NB4 (cell line): ENCODE measurements around the gene LAMA3.
A peak's percentile ranks its signal among the peaks of the same experiment; 100 is the strongest.

Experiments used
- DNase-seq: peaks from one replicate; pipeline ENCODE4 v3.0.0; 2010; ENCODE audit warnings: low read depth
- H3K4me3 ChIP-seq: one replicate; pipeline ENCODE4 v1.5.1; 2011; ENCODE audit warnings: mild to moderate bottlenecking, low read depth, low read length, moderate library complexity
- CTCF ChIP-seq: IDR thresholded peaks from one replicate; pipeline ENCODE4 v1.5.1; 2012; ENCODE audit warnings: low read depth, low read length
- MYC ChIP-seq: IDR thresholded peaks from 2 replicates; pipeline ENCODE4 v1.6.1; 2011; ENCODE audit warnings: low read depth, low read length
- POLR2A ChIP-seq: IDR thresholded peaks from 2 replicates; pipeline ENCODE4 v1.6.1; 2011; ENCODE audit warnings: mild to moderate bottlenecking; ENCODE audit not compliant: insufficient read length; ENCODE audit errors: extremely low read depth
- TF ChIP-seq, protein P1 (sequence below): IDR thresholded peaks from 2 replicates; pipeline ENCODE4 v1.6.1; 2011; ENCODE audit warnings: low read depth, low read length

Gene LAMA3

DNA sequence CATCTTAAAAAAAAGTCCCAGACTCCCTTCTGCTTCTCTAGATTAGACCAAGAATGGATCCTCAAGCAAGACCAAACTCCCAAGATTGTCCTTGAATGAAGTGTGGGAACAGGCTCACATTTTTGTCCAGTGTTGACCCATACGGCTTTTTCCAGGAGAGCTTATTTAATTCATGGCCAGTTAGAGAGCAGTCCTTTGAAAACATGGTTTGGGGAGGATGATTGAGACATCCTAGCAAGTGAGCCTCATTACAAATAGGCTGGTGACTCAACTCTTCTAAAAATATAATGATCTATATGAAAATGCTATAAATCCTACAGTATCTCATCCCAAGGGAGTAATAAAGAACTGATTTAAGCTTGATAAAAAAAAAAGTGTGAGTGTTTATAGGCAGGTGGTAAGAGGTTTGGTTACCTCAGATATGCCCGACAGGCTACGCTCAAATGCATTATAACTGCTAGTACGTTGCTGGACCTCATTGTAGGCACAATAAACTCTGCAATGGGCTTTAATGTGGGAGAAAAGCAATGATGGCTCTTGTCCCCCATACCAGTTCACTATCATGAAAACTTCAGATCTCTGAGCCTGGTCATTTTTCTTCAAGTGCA lies 43.6 kb upstream of the LAMA3 start:
- TF ChIP-seq CTCF (no peak), POLR2A (no peak), MYC (no peak)
- TF ChIP-seq, protein P1, sequence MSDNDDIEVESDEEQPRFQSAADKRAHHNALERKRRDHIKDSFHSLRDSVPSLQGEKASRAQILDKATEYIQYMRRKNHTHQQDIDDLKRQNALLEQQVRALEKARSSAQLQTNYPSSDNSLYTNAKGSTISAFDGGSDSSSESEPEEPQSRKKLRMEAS, result no peak
- H3K4me3 ChIP-seq, result no peak overlapping the region
- no peak for DNase-seq

DNA sequence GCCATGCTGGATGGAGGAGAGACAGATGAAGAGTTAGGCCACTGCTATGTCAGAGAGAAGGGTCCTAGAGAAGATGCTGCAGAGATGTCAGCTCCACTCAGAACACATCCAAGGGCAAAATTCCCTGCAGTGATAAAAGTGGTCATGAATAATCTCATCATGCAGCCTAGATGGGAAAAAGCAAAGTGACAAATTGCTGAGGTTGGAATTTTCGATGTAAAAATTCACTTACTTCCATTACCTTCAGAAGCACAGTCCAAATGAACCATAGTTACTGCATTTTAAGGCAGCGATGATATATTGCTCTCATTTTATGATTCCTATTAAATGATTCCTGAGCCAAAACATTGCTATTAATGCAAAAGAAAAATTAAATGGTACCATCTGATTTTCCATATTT lies 43.0 kb upstream of the LAMA3 start:
- no peak overlapping the region for H3K4me3 ChIP-seq
- DNase-seq, result no peak
- TF ChIP-seq, protein P1, result no peak

GRCh38 chr18:23648456-23648855 lies 40.8 kb upstream of the LAMA3 start:
- no peak overlapping the region for H3K4me3 ChIP-seq
- no peak for TF ChIP-seq POLR2A
- TF ChIP-seq MYC, result no peak
- no peak for TF ChIP-seq CTCF
- TF ChIP-seq, protein P1, result no peak
- no peak for DNase-seq

DNA sequence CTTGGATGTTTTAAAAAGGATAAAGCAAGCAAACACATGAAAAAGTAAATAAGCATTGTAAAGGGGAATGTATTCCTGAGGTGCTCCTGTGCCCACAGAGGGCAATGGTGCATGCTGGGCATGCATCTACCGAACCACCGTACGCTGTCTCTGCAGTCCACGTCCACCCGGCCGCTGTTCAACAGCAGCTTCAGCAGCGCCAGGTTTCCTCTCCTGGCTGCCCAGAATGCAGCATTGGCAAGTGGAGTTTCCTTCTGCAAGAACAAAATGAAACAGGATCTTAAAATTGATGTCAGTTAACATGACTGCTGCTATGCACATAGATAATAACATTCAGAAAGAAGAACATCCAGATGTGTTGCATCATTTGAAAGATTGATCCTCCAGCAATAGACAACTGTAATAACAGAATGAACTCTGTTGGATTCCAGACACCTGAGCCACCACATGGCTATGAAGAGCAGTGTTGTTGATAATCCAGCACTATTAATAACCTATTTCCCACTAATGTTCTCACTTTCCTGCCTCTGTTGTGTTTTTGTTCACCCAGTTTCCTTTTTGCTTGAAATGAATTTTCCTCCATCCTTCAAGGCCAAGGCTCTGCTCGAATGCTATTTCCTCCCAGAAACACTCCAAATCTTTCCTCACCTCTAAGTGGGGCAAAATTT lies 40.2 kb upstream of the LAMA3 start:
- no peak overlapping the region for H3K4me3 ChIP-seq
- DNase-seq, result no peak
- TF ChIP-seq CTCF (no peak), MYC (no peak), POLR2A (no peak)
- TF ChIP-seq, protein P1, result no peak

DNA sequence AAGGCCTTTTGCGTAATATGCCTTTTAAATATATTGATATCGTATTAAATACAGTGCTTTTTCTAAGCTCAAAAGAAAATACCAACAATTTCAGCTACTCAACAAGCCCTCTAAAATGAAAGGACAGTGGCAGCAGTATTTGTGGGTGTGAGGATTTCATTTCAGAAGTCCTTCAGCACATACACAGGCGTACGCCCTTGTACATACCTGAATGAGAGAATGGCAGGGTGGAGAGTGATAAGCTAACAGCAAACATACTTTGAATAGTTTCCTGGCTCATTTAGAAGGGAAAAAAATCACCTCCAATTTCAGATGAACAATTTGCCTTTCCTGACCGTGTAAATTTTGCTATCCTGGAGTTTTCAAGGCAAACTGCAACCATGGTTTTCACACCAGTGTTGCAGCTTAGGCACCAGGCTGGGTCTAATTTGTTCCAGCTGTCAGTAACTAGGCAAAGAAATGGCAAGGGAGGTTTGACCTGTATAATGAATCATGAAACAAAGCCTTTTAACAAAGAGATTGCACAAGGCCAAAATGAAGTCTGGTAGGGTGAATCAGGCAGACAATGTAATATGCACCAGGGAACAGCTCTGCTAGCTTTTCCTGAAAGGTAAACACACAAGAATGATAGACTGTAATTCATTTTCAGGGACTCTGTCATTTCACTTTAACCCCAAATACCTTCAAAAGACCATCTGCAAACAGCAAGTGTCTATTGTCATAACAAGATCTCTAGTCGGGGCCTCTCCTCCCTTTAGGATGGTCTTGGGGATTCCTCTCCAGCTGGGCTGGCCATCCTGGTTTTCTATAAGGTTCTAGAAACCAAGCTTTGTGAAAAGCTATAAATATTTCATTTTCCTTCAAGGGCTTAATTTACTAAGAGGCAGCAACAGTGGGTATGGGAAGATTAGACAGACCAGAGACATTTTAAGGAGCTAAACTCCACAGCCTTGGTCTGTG lies 38.0 kb upstream of the LAMA3 start:
- TF ChIP-seq CTCF (no peak), POLR2A (no peak), MYC (no peak)
- TF ChIP-seq, protein P1, result no peak
- peak; percentile 37 for DNase-seq
- no peak overlapping the region for H3K4me3 ChIP-seq

- no peak overlapping the region for H3K4me3 ChIP-seq
- TF ChIP-seq MYC, result no peak
- TF ChIP-seq, protein P1, result no peak
- TF ChIP-seq POLR2A, result no peak
- TF ChIP-seq CTCF, result no peak
- DNase-seq, result no peak
These were observed 37.0 kb upstream of the LAMA3 start for GRCh38 chr18:23652232-23652631.
